Retinal pigment epithelial cell (primary cell): ENCODE data around the gene OR52K2.
"Not testable (repeated sequence)": the region's sequence is repeated elsewhere in the genome, so short reads cannot be mapped to it uniquely, and the experiment has no call there.

Experiments used
- DNase-seq: peaks from one replicate; pipeline ENCODE4 v3.0.0-alpha.2; 2010; ENCODE audit warnings: low read depth
- H3K4me3 ChIP-seq: 2 replicates; pipeline ENCODE4 v1.5.1; 2011; ENCODE audit warnings: mild to moderate bottlenecking, low read length, control low read depth, moderate library complexity
- CTCF ChIP-seq: conservative IDR thresholded peaks from 2 replicates; pipeline ENCODE4 v1.5.1; 2011; ENCODE audit warnings: low read depth, low read length, control low read depth, inconsistent platforms

The OR52K2 gene

DNA sequence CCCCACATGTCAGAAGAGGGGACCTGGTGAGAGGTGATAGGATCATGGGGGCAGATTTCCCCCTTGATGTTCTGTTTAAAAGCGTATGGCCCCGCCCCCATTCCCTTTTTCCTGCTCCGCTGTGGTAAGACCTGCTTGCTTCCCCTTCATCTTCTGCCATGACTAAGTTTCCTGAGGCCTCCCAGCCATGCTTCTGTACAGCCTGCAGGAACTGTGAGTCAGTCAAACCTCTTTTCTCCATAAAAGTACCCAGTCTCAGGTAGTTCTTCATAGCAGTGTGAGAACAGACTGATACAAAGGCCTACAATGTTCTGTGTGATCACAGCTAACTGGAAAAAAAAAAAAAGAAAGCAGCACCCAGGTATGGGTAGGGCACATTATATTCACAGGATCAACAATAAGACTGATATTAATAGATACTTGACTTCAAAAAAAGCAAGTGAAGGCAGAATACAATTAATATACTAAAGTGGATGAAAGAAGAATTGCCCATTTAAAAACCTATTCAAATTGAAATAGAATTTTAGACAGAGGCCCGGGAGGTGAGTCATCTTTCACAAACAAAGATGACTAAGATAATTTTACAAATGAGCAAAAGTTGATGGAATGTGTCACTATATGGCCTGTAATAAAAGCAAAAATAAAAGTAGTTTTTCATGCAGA, 31.6 kb downstream of the OR52K2 start:
- no peak for TF ChIP-seq CTCF
- no peak for DNase-seq
- no peak overlapping the region for H3K4me3 ChIP-seq

DNA sequence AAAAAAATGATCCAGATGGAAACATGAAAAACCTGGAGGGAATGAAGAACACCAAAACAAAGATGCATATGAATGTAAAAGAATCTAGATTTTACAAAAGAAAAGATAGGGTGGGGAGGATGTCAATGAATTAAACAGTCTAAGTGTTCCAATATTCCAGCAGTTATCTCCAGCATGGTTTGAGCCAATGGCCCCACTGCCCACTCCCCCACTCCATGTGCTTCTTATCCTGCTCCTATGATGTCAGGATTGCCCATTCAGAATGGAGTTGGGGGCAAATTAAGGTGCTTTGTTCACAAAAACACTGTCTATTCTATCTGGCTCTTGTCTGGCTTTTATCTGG, 32.1 kb downstream of the OR52K2 start:
- DNase-seq: no peak
- H3K4me3 ChIP-seq: no peak overlapping the region
- TF ChIP-seq CTCF: no peak

DNA sequence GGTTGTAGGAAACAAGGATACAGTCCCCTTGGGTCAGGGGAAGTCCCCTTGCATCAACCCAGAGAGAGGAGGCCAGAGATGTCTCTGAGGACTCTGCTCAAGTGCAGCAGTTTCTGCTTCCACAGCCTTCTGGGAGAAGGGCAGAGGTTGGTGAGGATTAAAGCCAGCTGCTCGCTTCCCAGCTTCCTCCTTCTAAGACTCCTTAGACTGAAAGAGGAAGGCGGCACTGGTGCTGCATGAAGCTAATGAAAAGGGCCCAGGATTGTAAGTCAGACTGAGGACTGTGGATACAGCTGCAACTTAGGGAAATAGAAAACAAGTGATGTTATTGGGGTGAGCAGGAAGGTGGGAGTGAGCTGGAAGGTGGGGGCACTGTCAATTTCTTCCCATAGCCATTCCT, 33.4 kb downstream of the OR52K2 start, which contains the start of gene OR52K1:
Gene OR52K1, plus strand, starts transcription at position 202 of the 400 bp plus-strand sequence. CDS start 6,255 bp downstream, outside the sequence.
- H3K4me3 ChIP-seq: no peak within 1 kb of the TSS
- no peak for TF ChIP-seq CTCF
- no peak for DNase-seq

DNA sequence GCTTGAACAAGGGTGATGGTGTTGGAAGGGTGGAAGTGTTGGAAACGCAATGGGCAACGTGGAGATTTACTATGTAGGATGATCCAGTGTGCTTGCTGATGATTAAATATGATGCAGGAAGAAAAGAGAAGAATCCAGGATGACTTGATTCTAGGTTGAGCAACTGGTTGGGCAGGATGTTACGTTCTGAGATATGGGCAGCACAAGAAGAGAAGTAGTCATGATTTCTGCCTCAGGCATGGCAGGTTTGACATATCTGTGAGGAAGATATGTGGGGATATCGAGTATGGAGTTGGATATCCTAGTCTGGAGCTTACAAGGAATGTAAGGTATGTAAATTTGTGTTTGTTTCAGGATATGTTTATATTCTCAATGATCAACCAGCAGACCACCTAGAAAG, 35.2 kb downstream of the OR52K2 start:
- DNase-seq: no peak
- H3K4me3 ChIP-seq: no peak overlapping the region
- no peak for TF ChIP-seq CTCF

DNA sequence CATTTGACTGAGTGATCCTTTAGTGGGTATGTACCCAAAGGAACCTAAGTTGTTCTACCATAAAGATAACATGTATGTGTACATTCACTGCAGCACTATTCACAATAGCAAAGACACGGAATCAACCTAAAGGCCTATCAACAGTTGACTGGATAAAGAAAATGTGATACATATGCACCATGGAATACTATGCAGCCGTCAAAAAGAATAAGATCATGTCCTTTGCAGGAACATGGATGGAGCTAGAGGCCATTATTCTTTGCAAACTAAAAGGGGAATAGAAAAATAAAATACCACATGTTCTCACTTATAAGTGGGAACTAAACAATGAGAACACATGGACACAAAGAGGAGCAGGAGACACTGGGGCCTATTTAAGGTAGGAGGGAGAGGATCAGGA, 42.3 kb downstream of the OR52K2 start:
- H3K4me3 ChIP-seq, DNase-seq: not testable (repeated sequence)

GRCh38 chr11:4491878-4492606, 42.9 kb downstream of the OR52K2 start:
- DNase-seq: no peak
- H3K4me3 ChIP-seq: no peak overlapping the region
- TF ChIP-seq CTCF: no peak

- no peak for DNase-seq
- no peak for TF ChIP-seq CTCF
- no peak overlapping the region for H3K4me3 ChIP-seq
Observed at GRCh38 chr11:4493480-4493818, 44.4 kb downstream of the OR52K2 start.
